GM19324 (cell line): ENCODE results near the gene PLCB4.
"Not testable (repeated sequence)": the region's sequence is repeated elsewhere in the genome, so short reads cannot be mapped to it uniquely, and the experiment has no call there.

Experiments
- ATAC-seq: cut with Tn5 transposase; IDR thresholded peaks from one replicate; pipeline ENCODE4 v1.9.1; 2021; ENCODE audit warnings: mild to moderate bottlenecking, moderate library complexity; ENCODE audit not compliant: unreplicated experiment, low FRiP score

PLCB4 gene

DNA sequence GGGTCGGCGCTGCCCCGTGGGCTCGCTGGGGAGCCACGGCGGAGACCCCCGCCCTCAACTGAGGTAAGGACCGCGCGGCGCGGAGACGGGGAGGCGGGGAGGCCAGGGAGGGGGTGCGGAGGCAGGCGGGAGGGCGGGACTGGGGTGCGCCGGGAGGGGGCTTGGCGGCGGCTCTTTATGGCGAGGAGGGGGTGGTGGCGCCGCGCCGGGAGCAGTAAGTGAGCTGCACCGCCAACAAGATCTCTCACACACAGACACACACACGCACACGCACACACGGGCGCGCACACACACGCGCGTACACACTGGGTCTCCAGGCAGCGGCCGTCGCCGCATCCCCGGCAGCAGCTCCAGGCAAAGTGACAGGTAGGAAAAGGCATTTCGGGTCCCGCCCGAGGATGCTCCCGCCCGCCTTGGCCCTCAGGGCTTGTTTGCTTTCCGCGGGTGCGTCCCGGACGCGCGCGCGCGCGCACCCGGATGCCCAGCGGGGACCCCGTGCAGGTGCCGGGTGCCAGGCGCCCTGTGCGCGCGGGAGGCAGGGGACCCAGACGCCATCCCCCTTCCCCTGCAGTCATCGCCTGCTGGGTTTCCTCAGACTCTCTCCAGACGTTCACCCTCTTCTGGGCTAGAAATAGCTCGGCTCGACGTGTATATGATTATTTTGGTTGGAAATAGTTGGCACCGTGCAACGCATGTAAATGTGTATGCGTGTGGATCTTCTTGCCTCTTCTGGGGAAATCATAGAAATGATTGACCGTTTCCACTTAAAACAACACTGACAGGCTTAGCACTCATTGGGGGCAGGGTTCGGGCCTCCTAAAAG is at the start of gene PLCB4:
TSS of gene PLCB4 (plus strand) at position 247 of the 823 bp plus-strand sequence. CDS start 238,728 bp downstream, outside the sequence.
- ATAC-seq: no peak

DNA sequence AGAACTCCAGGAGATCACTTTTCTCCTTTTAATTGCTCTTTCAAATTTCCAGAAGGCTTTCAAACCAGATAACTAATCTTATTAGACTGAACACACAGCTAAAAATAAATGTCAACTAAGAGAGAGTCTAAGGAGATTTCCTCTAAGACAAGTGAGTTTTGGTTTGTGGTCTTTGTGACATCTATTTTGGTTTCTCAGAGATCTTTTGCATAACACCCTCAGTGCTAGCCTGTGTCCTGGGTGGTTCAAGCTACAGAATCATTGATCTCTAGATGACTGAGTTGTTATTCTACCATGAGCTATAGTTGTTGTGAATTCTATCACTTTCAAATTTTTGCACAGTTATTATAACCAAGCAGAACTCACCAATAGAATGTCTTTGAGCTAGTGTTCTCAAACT is 49.1 kb upstream of the PLCB4 start:
- ATAC-seq: no peak

DNA sequence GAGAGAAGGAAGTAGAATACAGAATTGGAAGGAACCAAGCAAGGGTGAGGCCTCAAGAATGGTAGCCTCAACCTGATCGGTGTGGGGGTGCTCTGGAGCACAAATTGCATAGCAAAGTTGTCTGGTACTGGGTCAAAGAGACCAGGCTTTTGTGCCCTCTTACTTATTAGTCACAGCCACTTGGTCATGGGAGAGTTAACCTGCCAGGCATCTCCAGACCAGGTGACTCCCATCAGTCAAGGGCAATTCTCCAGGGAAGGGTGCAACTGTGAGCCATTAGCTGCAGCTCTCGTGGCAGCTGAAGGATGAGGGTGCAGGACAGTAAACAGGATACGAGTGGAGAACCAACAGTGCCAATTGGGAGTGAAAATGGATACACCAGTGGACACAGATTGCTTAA is 47.7 kb upstream of the PLCB4 start:
- no peak for ATAC-seq

- no peak for ATAC-seq
Observed at GRCh38 chr20:9021699-9022098, 47.2 kb upstream of the PLCB4 start.

- ATAC-seq: no peak
Observed at GRCh38 chr20:9022376-9022775, 46.5 kb upstream of the PLCB4 start.

- no peak for ATAC-seq
Observed at GRCh38 chr20:9024606-9025005, 44.3 kb upstream of the PLCB4 start.

GRCh38 chr20:9025011-9025410 is 43.9 kb upstream of the PLCB4 start:
- ATAC-seq: no peak

GRCh38 chr20:9025643-9026042 is 43.2 kb upstream of the PLCB4 start:
- no peak for ATAC-seq

- ATAC-seq: no peak
Observed at GRCh38 chr20:9027626-9028025, 41.3 kb upstream of the PLCB4 start.

- no peak for ATAC-seq
Observed at GRCh38 chr20:9028419-9028818, 40.5 kb upstream of the PLCB4 start.

- no peak for ATAC-seq
Observed at GRCh38 chr20:9031991-9032390, 36.9 kb upstream of the PLCB4 start.

DNA sequence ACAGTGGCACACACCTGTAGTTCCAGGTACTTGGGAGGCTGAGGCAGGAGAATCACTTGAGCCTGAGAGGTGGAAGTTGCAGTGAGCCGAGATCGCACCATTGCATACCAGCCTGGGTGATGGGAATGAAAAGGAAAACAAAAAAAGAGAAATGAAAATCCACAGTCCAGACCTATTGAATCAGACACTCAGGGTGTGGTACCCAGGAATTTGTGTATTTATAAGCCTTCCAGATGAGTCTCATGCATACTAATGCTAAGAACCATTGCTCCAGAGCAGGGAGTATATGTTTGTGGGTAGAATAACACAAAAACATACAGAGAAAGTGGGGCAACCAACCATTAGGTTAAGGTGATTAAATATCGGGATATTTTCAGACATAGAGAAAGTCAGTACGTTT is 36.1 kb upstream of the PLCB4 start:
- ATAC-seq: no peak

- ATAC-seq: no peak
Observed at GRCh38 chr20:9035126-9035525, 33.8 kb upstream of the PLCB4 start.

DNA sequence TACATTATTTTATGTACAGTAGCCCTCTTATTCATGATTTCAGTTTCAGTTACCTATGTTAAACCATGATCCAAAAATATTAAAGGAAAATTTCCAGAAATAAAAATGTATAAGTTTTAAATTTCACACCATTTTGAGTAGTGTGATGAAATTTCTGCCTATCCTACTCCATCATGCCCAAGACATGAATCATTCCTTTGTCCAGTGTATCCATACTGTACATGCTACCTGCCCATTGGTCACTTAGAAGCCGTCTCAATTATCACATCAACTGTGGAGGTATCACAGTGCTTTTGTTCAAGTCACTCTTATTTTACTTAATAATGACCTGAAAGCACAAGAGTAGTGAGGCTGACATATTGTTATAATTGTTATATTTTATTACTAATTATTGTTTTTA is 32.3 kb upstream of the PLCB4 start:
- no peak for ATAC-seq

DNA sequence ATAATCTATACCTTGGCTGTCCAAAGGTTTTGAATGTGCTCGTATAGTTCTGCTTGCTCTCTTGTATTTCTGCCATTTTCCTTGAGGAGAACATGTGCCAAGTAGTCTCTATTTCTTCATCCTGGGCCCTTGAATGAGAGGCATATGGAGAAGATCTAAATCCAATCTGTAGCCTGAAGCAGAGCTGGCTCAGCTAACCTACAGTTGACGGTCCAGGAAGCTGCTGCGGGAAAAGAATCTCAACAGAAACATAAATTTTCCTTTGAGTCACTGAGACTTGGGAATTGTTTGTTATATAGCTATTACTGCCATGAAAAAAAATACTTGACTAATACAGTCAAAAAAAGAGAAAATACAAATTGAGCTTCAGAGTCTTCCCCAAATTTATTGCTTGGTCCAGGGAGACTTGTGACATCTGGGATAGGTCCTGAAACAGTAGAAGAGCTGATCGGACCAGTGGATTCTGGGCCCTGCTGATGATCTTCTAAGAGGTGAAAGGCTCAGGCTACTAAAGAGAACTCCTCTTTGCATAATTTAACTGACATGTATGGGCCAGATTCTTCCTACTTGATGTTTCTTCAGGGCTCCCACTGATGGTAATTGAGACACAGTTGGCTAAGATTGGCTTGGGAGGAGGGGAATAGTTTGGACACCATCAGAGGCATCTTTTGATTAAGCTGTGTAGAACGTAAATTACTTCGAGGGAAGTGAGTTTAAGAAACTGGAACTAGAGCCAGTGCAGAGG is 29.9 kb upstream of the PLCB4 start:
- no peak for ATAC-seq

GRCh38 chr20:9040863-9041524 is 27.9 kb upstream of the PLCB4 start:
- no peak for ATAC-seq

DNA sequence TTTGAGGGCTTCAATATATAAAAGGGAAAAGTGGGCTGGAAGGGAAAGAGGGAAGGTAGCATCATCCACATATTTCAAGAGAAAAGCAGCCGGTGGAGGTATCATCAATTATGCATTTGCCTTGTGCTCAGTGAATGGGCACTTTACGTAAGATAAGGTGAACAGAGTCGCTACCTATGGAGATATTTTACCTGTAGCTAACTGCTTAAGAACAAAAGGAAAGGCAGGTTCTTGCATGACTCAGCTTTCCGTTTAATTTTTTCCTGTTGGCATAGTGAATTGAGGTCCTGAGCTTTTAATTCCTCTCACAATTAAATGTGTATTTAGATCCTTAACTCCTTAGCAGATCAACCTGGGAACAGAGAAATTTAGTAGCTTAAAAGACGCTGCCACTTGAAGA is 25.5 kb upstream of the PLCB4 start:
- ATAC-seq: no peak

GRCh38 chr20:9047928-9048327 is 21.0 kb upstream of the PLCB4 start:
- not testable (repeated sequence) for ATAC-seq

- no peak for ATAC-seq
Observed at GRCh38 chr20:9051508-9051907, 17.4 kb upstream of the PLCB4 start.

DNA sequence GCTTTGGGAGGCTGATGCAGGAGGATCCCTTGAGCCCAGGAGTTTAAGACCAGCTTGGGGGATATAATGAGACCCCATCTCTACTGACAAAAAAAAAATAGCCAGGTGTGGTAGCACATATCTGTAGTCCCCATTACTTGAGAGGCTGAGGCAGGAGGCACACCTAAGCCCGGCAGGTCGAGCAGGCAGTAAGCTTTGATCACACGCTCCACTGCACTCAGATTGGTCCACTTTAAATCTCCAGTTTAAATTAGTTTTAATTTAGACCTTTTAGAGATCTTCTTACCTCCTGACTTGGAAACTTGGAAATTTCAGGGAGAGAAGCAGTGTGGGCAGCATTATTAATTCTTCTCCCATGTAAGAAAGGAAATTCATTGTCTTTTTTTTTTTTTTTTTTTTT is 16.8 kb upstream of the PLCB4 start:
- ATAC-seq: no peak

DNA sequence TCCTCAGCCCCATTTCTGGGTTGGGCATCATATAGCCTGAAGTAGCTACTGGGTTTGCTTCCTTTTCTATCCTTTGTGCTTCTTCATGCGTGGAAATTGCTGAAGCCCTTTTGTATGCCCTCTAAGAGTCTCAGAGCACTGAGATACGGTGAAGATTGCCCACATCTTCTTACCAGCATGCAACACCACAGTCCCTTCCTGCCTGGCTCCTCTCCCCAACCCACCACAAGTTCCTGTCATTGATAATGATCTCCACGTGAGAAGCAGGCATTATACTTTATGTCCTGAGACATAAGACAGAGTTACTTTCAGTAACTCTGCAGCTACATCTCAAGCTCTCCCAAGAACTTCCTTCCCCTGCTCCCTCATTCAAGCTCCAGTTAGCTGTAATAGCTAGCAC is 15.8 kb upstream of the PLCB4 start:
- no peak for ATAC-seq
